Fibroblast of mammary gland (primary cell): ENCODE data around the gene PIGR.

Experiments used
- DNase-seq: peaks from one replicate; pipeline ENCODE4 v3.0.0-alpha.2; 2010; ENCODE audit warnings: low read depth
- H3K4me3 ChIP-seq: 2 replicates; pipeline ENCODE4 v1.5.1; 2011; ENCODE audit warnings: low read depth, mild to moderate bottlenecking, low read length, moderate library complexity; ENCODE audit not compliant: control insufficient read depth
- TF ChIP-seq, protein P1 (sequence below): conservative IDR thresholded peaks from 2 replicates; pipeline ENCODE4 v1.5.1; 2011; ENCODE audit warnings: low read depth, low read length, inconsistent platforms; ENCODE audit not compliant: control insufficient read depth, insufficient read depth

Gene PIGR

DNA sequence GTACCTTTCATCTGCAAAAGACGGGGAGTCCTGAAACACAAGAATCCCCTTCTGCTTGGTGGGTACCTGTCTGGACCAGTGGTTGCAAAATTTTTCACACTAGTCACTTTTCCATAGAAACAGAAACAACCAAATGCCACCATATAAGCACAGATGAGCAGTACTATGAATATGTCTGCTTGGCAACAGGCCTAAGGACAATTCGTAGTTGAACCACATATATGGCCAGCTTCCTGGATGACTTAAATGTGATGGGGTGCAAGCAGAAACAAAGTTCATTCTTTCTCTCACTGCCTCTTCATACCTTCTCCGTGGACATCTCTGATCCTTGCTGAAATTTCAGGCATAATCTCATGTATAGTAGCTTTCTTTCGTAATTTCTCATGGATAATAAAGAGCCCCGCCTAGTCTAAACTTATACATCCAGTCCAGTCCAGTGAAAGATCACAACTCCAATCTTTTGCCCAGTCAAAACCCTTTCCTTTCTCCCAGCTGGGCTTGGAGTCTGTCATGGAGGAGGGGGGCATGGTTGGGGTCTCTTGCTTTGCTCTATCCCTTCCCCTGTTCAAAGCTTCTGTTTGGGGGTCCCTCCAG is 16.9 kb upstream of the PIGR start:
- no peak overlapping the region for H3K4me3 ChIP-seq
- DNase-seq: peak; percentile 30
- TF ChIP-seq, protein P1, sequence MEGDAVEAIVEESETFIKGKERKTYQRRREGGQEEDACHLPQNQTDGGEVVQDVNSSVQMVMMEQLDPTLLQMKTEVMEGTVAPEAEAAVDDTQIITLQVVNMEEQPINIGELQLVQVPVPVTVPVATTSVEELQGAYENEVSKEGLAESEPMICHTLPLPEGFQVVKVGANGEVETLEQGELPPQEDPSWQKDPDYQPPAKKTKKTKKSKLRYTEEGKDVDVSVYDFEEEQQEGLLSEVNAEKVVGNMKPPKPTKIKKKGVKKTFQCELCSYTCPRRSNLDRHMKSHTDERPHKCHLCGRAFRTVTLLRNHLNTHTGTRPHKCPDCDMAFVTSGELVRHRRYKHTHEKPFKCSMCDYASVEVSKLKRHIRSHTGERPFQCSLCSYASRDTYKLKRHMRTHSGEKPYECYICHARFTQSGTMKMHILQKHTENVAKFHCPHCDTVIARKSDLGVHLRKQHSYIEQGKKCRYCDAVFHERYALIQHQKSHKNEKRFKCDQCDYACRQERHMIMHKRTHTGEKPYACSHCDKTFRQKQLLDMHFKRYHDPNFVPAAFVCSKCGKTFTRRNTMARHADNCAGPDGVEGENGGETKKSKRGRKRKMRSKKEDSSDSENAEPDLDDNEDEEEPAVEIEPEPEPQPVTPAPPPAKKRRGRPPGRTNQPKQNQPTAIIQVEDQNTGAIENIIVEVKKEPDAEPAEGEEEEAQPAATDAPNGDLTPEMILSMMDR: no peak

DNA sequence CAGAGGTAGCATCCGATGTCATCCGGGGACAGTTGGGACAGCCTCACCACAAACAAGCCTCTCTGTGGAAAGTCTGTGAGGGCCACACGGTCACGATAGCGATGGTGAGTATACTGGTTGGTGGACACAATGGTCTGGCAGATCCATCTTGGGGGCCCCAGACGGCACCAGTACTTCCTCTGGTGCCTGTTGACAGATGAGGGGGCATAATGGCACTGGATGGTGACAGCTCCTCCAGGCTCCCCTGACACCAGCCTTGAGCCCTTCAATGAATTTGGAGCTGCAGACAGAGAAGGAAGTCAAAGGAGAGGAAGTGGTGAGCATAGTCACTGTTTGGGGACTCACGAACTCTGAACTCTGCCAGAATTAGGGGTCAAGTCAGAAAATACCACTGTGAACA is 16.0 kb upstream of the PIGR start:
- H3K4me3 ChIP-seq: no peak overlapping the region
- TF ChIP-seq, protein P1: no peak
- DNase-seq: no peak

DNA sequence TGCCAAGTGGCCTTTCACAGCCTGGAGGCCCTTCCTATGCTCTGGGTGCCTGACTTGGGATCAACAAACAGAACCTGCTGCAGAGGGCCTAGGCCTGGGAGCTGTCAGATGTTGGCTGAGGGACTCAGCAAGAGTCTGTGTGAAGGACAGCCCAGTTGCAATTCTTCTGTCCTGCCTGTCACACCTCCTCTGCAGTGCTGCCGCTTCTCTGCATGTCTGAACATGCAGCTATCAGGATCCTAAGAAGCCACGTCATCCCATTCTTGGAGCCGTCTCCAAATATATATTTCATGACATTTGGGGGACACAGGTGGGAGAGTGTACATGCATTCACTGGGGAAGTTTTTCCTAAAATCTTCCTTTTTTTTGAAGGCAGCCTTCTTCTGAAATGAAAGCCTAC is 15.4 kb upstream of the PIGR start:
- TF ChIP-seq, protein P1: no peak
- H3K4me3 ChIP-seq: no peak overlapping the region
- DNase-seq: no peak

DNA sequence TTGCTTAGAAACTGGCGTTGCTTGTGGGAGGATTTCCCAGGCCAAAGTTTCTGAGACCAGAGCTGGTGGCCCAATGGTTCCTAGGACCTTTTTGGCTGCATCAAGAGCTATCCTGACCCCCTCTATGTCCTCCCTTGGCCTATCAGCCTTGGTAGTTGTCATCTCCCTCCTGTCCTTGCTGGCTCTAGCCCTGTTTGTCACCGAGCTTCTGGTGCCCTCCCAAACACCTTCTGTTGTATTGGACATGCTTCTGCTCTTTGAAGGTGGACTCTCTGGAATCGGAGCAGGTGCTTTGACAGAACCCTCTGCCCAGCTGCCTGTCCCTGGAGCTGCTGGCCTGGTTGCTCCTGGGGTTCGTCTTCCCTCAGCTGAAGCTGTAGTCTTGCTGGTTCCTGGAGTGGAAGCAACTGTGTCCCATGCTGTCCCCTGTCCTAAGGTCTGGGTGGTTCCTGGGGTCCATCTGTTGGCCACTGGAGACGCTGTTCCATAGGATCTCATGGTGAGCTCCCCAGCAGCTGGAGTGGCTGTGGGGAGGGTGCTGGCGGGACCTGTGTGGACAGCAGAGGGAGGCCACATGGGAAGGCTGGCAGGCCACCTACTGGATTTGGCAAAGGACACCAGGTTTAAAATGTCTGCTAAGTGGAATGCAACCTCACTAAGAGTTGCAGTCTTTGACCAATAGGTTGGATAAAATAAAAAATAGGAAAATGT is 14.6 kb upstream of the PIGR start:
- DNase-seq: no peak
- TF ChIP-seq, protein P1: no peak
- no peak overlapping the region for H3K4me3 ChIP-seq

DNA sequence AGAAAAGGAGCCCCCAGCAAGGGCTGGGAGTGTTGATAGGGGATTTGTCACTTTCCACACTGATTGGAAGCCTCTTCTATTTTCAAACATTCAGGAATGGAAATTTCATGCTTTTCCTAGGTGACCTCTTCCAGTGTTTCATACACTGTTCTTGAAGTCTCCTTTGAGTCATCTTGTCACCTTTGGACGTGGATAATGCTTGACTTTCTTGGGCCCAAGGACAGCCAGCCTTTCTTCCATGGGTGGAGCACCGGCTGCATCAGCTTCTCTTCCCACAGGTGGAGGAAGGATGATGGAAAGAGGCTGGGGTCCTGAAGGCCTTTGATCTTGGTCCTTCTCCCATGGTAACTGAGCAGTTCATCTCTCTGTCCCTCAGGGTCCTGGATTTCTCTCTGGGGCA is 11.9 kb upstream of the PIGR start:
- H3K4me3 ChIP-seq: no peak overlapping the region
- DNase-seq: no peak
- TF ChIP-seq, protein P1: no peak

DNA sequence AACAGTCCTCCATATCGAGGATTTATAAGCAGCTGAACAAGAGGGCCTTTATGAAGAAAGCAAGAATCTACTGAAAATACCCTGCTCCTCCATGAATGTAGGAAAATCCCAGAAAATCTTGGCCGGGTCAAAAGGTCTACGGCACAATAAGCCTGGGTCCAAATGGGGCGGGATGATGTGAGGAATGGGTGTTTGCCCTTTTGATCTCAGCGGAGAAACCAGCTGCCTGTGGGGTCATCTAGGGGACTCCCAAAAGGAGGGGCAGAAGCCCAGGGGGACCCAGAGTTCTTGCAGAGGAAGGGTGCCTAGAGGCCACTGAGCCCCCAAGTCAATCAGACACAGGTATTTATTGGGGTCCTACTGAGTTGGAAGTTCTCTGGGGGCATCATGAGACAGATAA is 11.4 kb upstream of the PIGR start:
- TF ChIP-seq, protein P1: no peak
- no peak overlapping the region for H3K4me3 ChIP-seq
- no peak for DNase-seq
